Activated naive CD8-positive, alpha-beta T cell treated with anti-CD3 and anti-CD28 coated beads, Interleukin-2, amount 50 U/mL, for 24 hours (primary cell): ENCODE results near the gene PHC2.

Experiments
- ATAC-seq: fragments of 150-1000 bp; cut with Tn5 transposase; one replicate; pipeline ENCODE4 v1.10.0; 2021
- DNase-seq: peaks from one replicate; pipeline ENCODE4 v3.0.0; 2021
- H3K27ac Mint-ChIP-seq: one replicate; pipeline ENCODE4 v1.8.0; 2021; ENCODE audit warnings: mild to moderate bottlenecking, mixed read lengths
- H3K27me3 Mint-ChIP-seq: one replicate; pipeline ENCODE4 v1.8.0; 2021; ENCODE audit warnings: mixed read lengths
- H3K36me3 Mint-ChIP-seq: one replicate; pipeline ENCODE4 v1.8.0; 2021; ENCODE audit warnings: low read depth, mixed read lengths
- H3K4me1 Mint-ChIP-seq: one replicate; pipeline ENCODE4 v1.8.0; 2021; ENCODE audit warnings: mixed read lengths
- H3K4me3 Mint-ChIP-seq: one replicate; pipeline ENCODE4 v1.8.0; 2021; ENCODE audit warnings: mild to moderate bottlenecking, moderate library complexity, mixed read lengths
- H3K9me3 Mint-ChIP-seq: one replicate; pipeline ENCODE4 v1.8.0; 2021; ENCODE audit warnings: mixed read lengths

PHC2 gene

GRCh38 chr1:33354707-33355316, 76.1 kb downstream of the PHC2 start:
- Mint-ChIP-seq H3K9me3 (no peaks in the 10 kb centered on the region), H3K4me1 (peaks cover 13% of the 10 kb centered on the region)

DNA sequence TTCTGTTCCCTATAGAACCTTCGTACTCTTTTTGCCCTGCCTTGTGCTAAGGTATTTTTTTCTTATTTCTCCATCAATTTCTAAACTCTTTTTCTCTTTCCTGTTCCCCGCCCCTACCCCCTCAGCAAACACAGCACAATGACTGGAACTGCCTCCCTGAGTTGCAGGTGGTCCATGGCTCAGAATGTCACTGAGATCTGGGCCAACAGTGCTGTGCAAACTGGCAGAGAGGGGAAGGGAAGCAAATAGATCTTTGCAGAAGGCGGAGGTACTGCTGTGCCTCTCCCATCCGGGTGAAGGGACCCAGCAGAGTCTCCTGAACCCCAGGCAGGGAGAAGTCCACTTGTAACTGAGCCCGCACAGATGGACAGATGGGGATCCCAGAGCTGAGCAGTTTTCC, 77.4 kb downstream of the PHC2 start:
- no peak for ATAC-seq
- H3K27ac Mint-ChIP-seq = no peak overlapping the region
- no peak overlapping the region for H3K4me3 Mint-ChIP-seq
- peaks cover 18% of the 10 kb centered on the region for H3K4me1 Mint-ChIP-seq
- H3K36me3 Mint-ChIP-seq = peaks cover 2% of the 10 kb centered on the region
- H3K27me3 Mint-ChIP-seq = peaks cover 6% of the 10 kb centered on the region
- no peak for DNase-seq
- no peaks in the 10 kb centered on the region for H3K9me3 Mint-ChIP-seq

More at GRCh38 chr1:33354707-33355316, 76.1 kb downstream of the PHC2 start:
- DNase-seq (no peak), ATAC-seq (no peak)
- Mint-ChIP-seq H3K4me3 (no peak overlapping the region), H3K27me3 (peaks cover 6% of the 10 kb centered on the region), H3K27ac (no peak overlapping the region), H3K36me3 (peaks cover 2% of the 10 kb centered on the region)

GRCh38 chr1:33351281-33351660, 79.6 kb downstream of the PHC2 start:
- Mint-ChIP-seq H3K36me3 (peaks cover 13% of the 10 kb centered on the region), H3K9me3 (no peaks in the 10 kb centered on the region), H3K27ac (no peak overlapping the region), H3K4me3 (no peak overlapping the region), H3K27me3 (peaks cover 6% of the 10 kb centered on the region), H3K4me1 (peaks cover 39% of the 10 kb centered on the region)
- no peak for ATAC-seq
- DNase-seq = no peak

- Mint-ChIP-seq H3K9me3 (no peaks in the 10 kb centered on the region), H3K27ac (peak overlapping the region; percentile 87), H3K27me3 (peaks cover 6% of the 10 kb centered on the region), H3K4me1 (peaks cover 45% of the 10 kb centered on the region), H3K36me3 (peaks cover 13% of the 10 kb centered on the region), H3K4me3 (peak overlapping the region; percentile 87)
- no peak for ATAC-seq
- no peak for DNase-seq
These were observed 80.1 kb downstream of the PHC2 start for GRCh38 chr1:33350611-33351280.

DNA sequence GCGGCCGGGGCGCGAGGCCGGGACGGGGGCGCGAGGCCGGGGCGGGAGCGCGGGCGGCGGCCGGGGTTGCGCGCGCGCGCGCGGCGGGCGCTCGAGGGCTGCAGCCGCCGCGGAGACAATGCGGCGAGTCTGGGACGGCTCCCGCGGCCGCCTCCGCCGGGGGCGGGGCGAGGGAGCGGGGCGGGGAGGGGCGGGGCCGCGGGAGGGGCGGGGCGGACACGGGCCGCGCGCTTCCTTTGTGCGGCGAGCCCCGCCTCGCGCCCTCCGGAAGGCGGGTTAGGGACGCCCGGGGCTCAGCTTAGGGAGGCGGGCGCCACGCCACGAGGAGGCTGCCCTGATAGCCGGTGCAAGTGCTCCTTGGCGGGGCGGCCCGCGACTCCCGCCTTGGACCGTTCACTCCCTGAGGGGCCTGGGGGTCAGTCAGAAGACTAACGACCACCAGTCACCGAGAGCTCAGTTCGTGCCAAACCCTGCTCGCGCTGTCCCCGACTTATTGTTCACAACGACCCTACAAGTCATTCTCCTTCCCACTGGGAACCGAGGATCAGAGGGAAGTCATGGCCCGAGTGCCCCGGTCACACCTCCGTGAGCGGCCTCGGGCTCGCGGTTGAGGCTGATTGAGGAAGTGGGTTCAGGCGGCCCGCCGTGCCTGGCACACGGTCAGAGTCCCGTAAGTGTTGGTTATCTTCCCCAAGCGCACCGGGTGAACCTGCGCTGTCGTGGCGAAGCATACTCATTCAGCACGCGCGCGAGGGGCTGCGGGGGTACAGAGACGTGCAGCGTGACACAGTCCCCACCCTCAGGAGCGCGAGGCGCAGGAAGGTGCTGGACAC, 80.9 kb downstream of the PHC2 start:
- Mint-ChIP-seq H3K4me3 (peak overlapping the region; percentile 87), H3K9me3 (no peaks in the 10 kb centered on the region), H3K27me3 (peaks cover 6% of the 10 kb centered on the region), H3K27ac (peak overlapping the region; percentile 87), H3K4me1 (peaks cover 52% of the 10 kb centered on the region), H3K36me3 (peaks cover 13% of the 10 kb centered on the region)
- peak; percentile 89 for ATAC-seq
- peak; percentile 78 for DNase-seq

DNA sequence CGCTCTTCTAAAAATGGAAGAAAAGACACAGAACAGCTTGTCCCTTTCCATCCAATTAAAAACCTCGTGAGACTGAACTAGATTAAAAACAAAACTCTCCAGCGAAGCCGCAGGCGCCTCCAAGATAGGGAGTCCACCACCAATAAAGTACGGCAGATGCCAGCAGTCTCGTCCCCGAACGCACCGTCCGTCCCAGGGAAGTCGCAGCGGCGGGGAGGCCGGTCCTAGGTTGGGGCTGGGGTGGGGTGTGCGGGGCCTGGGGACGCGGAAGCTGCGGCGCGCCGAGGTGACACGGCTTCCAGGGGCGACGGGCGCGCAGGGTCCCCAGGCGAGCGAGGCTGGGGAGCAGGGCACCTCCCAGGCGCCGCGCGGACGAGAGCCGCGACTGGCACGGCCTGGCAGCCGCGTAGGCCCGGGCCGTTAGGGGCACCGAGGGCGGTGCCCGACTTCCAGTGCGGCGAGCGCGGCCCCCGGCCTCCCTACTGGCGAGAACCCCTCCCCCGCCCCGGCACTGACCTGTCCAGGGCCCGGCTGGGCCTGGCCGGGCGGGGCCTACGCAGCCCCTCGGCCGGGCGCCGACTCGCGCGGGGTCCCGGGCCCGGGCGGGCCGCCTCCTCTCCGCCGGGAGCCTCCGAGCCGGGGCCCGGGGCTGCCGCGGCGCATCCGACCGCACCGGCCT, 81.7 kb downstream of the PHC2 start:
- Mint-ChIP-seq H3K9me3 (no peaks in the 10 kb centered on the region), H3K27me3 (peaks cover 6% of the 10 kb centered on the region), H3K27ac (peak overlapping the region; percentile 76), H3K4me3 (peak overlapping the region; percentile 87), H3K4me1 (peaks cover 52% of the 10 kb centered on the region), H3K36me3 (peaks cover 14% of the 10 kb centered on the region)
- DNase-seq (peak; percentile 41), ATAC-seq (peak; percentile 25)

- peaks cover 52% of the 10 kb centered on the region for H3K4me1 Mint-ChIP-seq
- H3K27me3 Mint-ChIP-seq = peaks cover 6% of the 10 kb centered on the region
- H3K27ac Mint-ChIP-seq = peak overlapping the region; percentile 76
- DNase-seq = peak; percentile 33
- no peaks in the 10 kb centered on the region for H3K9me3 Mint-ChIP-seq
- peaks cover 18% of the 10 kb centered on the region for H3K36me3 Mint-ChIP-seq
- peak overlapping the region; percentile 87 for H3K4me3 Mint-ChIP-seq
- ATAC-seq = peak; percentile 30
These were observed 82.2 kb downstream of the PHC2 start for GRCh38 chr1:33348676-33349080.

GRCh38 chr1:33348194-33348593, 82.7 kb downstream of the PHC2 start:
- H3K4me3 Mint-ChIP-seq = peak overlapping the region; percentile 87
- no peak for DNase-seq
- peaks cover 22% of the 10 kb centered on the region for H3K36me3 Mint-ChIP-seq
- no peak for ATAC-seq
- H3K27ac Mint-ChIP-seq = peak overlapping the region; percentile 76
- H3K27me3 Mint-ChIP-seq = peaks cover 6% of the 10 kb centered on the region
- H3K9me3 Mint-ChIP-seq = no peaks in the 10 kb centered on the region
- peaks cover 52% of the 10 kb centered on the region for H3K4me1 Mint-ChIP-seq

DNA sequence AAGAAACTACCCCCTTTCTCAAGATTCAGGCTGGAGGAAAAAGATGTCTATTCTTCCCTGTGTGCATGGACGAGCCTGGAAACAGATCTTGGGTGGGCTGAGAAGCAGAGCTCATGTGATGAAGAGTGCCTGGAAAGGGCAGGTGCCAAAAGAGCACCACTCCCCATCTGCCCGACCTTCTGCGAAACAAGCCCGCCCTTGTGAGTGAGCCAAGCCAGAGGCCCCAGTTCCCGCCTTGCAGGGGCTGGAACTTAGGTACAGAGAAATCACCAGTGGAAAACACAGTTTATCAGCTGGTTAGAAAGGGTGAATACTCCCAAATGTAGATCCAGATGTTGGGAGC, 83.3 kb downstream of the PHC2 start:
- DNase-seq (no peak), ATAC-seq (no peak)
- Mint-ChIP-seq H3K27ac (peak overlapping the region; percentile 67), H3K36me3 (peaks cover 22% of the 10 kb centered on the region), H3K9me3 (no peaks in the 10 kb centered on the region), H3K27me3 (peaks cover 6% of the 10 kb centered on the region), H3K4me3 (peak overlapping the region; percentile 87), H3K4me1 (peaks cover 53% of the 10 kb centered on the region)

- H3K27me3 Mint-ChIP-seq = peaks cover 6% of the 10 kb centered on the region
- H3K36me3 Mint-ChIP-seq = peaks cover 22% of the 10 kb centered on the region
- ATAC-seq = no peak
- H3K4me1 Mint-ChIP-seq = peaks cover 55% of the 10 kb centered on the region
- no peaks in the 10 kb centered on the region for H3K9me3 Mint-ChIP-seq
- peak overlapping the region; percentile 87 for H3K4me3 Mint-ChIP-seq
- no peak for DNase-seq
- peak overlapping the region; percentile 67 for H3K27ac Mint-ChIP-seq
These were observed 83.8 kb downstream of the PHC2 start for GRCh38 chr1:33346927-33347649.

GRCh38 chr1:33346533-33346926, 84.4 kb downstream of the PHC2 start:
- H3K27ac Mint-ChIP-seq = peak overlapping the region; percentile 37
- no peak for DNase-seq
- peaks cover 6% of the 10 kb centered on the region for H3K27me3 Mint-ChIP-seq
- H3K4me3 Mint-ChIP-seq = peak overlapping the region; percentile 87
- H3K9me3 Mint-ChIP-seq = no peaks in the 10 kb centered on the region
- ATAC-seq = no peak
- peaks cover 55% of the 10 kb centered on the region for H3K4me1 Mint-ChIP-seq
- H3K36me3 Mint-ChIP-seq = peaks cover 25% of the 10 kb centered on the region

DNA sequence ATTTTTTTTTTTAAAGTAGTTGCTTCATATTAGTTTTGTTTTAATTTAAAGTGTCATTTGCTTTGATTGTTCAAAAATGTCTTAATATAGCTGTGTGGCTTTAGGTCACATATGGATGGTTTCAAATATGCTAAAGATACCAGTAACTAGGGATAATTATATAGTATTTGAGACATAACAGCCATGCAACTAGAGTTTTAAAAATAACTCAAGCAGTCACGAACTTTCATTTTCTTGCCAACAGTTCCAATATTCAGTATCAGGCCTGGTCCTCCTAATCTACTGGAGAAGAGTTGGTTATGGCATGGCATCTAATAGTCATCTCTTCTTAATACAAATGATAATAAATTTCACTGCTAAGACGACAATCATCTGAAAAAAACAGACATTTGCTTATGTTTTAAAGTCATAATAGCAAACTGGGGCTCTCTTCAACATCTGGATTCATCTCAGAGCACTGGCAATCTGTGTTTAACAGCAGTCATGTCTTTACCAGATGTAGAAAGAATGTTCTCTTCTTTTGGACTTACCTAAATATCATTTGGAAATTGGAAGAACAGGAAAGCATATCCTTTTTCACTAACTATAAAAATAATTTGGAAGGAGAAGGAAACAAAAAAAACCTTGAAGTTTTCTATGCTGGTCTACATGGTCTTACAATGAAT, 85.9 kb downstream of the PHC2 start:
- Mint-ChIP-seq H3K27me3 (no peaks in the 10 kb centered on the region), H3K36me3 (peaks cover 26% of the 10 kb centered on the region), H3K4me3 (no peak overlapping the region), H3K9me3 (no peaks in the 10 kb centered on the region), H3K4me1 (peaks cover 45% of the 10 kb centered on the region), H3K27ac (no peak overlapping the region)
- ATAC-seq (no peak), DNase-seq (no peak)

DNA sequence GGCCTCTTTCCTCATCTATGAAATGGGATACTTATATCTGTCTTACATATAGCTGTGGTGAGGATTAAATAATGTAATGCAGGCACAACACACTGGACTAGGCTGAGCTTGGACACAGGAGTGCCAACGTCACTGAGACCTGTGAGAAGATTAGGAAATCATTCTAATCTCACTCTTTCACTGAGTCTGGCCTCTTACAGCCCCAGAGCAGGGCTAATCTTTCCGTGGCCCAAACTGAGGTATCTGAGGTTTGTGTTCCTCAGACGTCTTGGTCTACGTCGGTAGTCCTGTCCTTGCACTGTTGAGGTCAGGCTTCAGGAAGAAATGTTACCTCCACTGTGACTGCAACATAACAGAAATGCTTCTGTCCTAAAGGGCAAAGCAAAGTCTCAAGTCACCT, 87.4 kb downstream of the PHC2 start:
- no peak overlapping the region for H3K27ac Mint-ChIP-seq
- H3K4me3 Mint-ChIP-seq = no peak overlapping the region
- H3K4me1 Mint-ChIP-seq = peaks cover 39% of the 10 kb centered on the region
- ATAC-seq (no peak), DNase-seq (no peak)
- no peaks in the 10 kb centered on the region for H3K27me3 Mint-ChIP-seq
- H3K9me3 Mint-ChIP-seq = no peaks in the 10 kb centered on the region
- peaks cover 26% of the 10 kb centered on the region for H3K36me3 Mint-ChIP-seq
